ENCODE data around the gene SLC2A6.

The SLC2A6 gene

GRCh38 chr9:133430244-133430643 is 48.7 kb downstream of the SLC2A6 start:
- DNase-seq: no peak

GRCh38 chr9:133429641-133430161 is 49.2 kb downstream of the SLC2A6 start:
- DNase-seq: no peak

GRCh38 chr9:133429214-133429613 is 49.7 kb downstream of the SLC2A6 start:
- DNase-seq: no peak

GRCh38 chr9:133428617-133429101 is 50.2 kb downstream of the SLC2A6 start:
- no peak for DNase-seq

GRCh38 chr9:133427658-133428348 is 51.1 kb downstream of the SLC2A6 start:
- no peak for DNase-seq

GRCh38 chr9:133426011-133426410 is 52.9 kb downstream of the SLC2A6 start:
- DNase-seq: no peak

GRCh38 chr9:133425049-133425632 is 53.8 kb downstream of the SLC2A6 start:
- no peak for DNase-seq

GRCh38 chr9:133424187-133424586 is 54.7 kb downstream of the SLC2A6 start:
- DNase-seq: no peak

GRCh38 chr9:133423216-133423615 is 55.7 kb downstream of the SLC2A6 start:
- DNase-seq: no peak

- DNase-seq: no peak
These were observed 57.0 kb downstream of the SLC2A6 start, which contains the start of gene ADAMTS13 for GRCh38 chr9:133421615-133422542. Gene ADAMTS13 (plus strand): TSS chr9:133422367. CDS start chr9:133422444, 77 bp downstream.
